Endothelial cell of umbilical vein (primary cell): ENCODE measurements around the gene PLBD2. TPM values are rescaled to one million over a fixed set of nuclear protein-coding genes. Genes with fewer than 3 reads are reported as not detected.

Experiments
- BruUV-seq: library from RNA; stranded (reverse); fragments of 400-500 nt; replicated peaks from 2 replicates; lab custom pipeline; 2021; lab: Mats Ljungman, UMichigan
- CTCF ChIA-PET: fragments of 300-600, 350-600 bp; sonication (Branson Sonifier 250); formaldehyde crosslinking; loops from one replicate; lab custom pipeline; 2021; ENCODE audit warnings: antibody characterized with exemption, inconsistent platforms; lab: Charles Lee
- POLR2A ChIA-PET: fragments of 300-600, 350-600 bp; sonication (Branson Sonifier 250); formaldehyde crosslinking; loops from one replicate; lab custom pipeline; 2021; ENCODE audit warnings: antibody characterized with exemption, inconsistent platforms; lab: Charles Lee
- DNase-seq: peaks from one replicate; pipeline ENCODE4 v3.0.0-alpha.2; 2011; ENCODE audit warnings: low read depth, low spot score
- FAIRE-seq: peaks from 2 replicates; lab custom pipeline; 2011; peaks lifted over from hg19 to GRCh38; lab: Jason Lieb, UNC
- H2AFZ ChIP-seq: 2 replicates; pipeline ENCODE4 v1.6.0; 2012; ENCODE audit warnings: low read depth, low read length, control low read depth, inconsistent platforms
- H3K27ac ChIP-seq: 2 replicates; pipeline ENCODE4 v1.5.1; 2011; ENCODE audit warnings: low read depth, mild to moderate bottlenecking, control low read depth, low read length, moderate library complexity; ENCODE audit not compliant: insufficient read depth
- H3K27me3 ChIP-seq, 2 experiments: 2 replicates each; pipeline versions ENCODE4 v1.6.0 to v1.6.1; 2011; ENCODE audit warnings: low read length in 2 of 2, mixed read lengths in 1 of 2; ENCODE audit not compliant: control insufficient read depth in 2 of 2, insufficient read depth in 2 of 2
- H3K36me3 ChIP-seq, 2 experiments: 2 replicates in 1 of 2; 3 replicates in 1 of 2; pipeline ENCODE4 v1.5.1; 2011; ENCODE audit warnings: low read length in 2 of 2, mild to moderate bottlenecking in 1 of 2, moderate library complexity in 1 of 2; ENCODE audit not compliant: control insufficient read depth in 2 of 2, insufficient read depth in 2 of 2; ENCODE audit errors: extremely low read depth in 1 of 2
- H3K4me1 ChIP-seq: 3 replicates; pipeline ENCODE4 v1.5.1; 2011; ENCODE audit warnings: mild to moderate bottlenecking, low read length; ENCODE audit not compliant: control insufficient read depth, insufficient read depth; ENCODE audit errors: extremely low read depth
- H3K4me2 ChIP-seq: 2 replicates; pipeline ENCODE4 v1.6.1; 2011; ENCODE audit warnings: low read length, control low read depth, mixed read lengths; ENCODE audit not compliant: insufficient read depth
- H3K4me3 ChIP-seq, 3 experiments: fragments of 200-600 bp in 1 of 3; sonication (generic), shearing (Covaris generic) in 1 of 3; replicated peaks in 1 of 3; 2 replicates each; pipeline ENCODE4 v1.5.1; 2011 to 2016; ENCODE audit warnings: control low read depth in 3 of 3, low read length in 3 of 3, mild to moderate bottlenecking in 2 of 3, inconsistent platforms in 1 of 3, low read depth in 1 of 3, moderate library complexity in 1 of 3; ENCODE audit not compliant: insufficient read depth in 1 of 3
- H3K79me2 ChIP-seq: 2 replicates; pipeline ENCODE4 v1.6.0; 2012; ENCODE audit warnings: low read length, inconsistent platforms; ENCODE audit not compliant: control insufficient read depth, insufficient read depth
- H3K9ac ChIP-seq: replicated peaks from 2 replicates; pipeline ENCODE3; 2011; ENCODE audit warnings: low read length, control low read depth; ENCODE audit not compliant: insufficient read depth; ENCODE audit errors: extremely low read depth
- H3K9me1 ChIP-seq: replicated peaks from 3 replicates; pipeline ENCODE4 v1.6.0; 2011; ENCODE audit warnings: mild to moderate bottlenecking, low read length; ENCODE audit not compliant: control insufficient read depth, insufficient read depth; ENCODE audit errors: extremely low read depth
- H3K9me3 ChIP-seq: replicated peaks from 2 replicates; pipeline ENCODE4 v1.5.1; 2012; ENCODE audit warnings: low read length, inconsistent platforms; ENCODE audit not compliant: control insufficient read depth, insufficient read depth
- H4K20me1 ChIP-seq: replicated peaks from 2 replicates; pipeline ENCODE3; 2011; ENCODE audit warnings: mild to moderate bottlenecking, low read length; ENCODE audit not compliant: control insufficient read depth, insufficient read depth; ENCODE audit errors: extremely low read depth
- CTCF ChIP-seq, 2 donors: IDR thresholded peaks; 1 replicate in 1 of 2; 2 replicates in 1 of 2; pipeline ENCODE4 v1.5.1; 2011; ENCODE audit warnings: low read length in 2 of 2, mild to moderate bottlenecking in 2 of 2, moderate library complexity in 2 of 2, control low read depth in 1 of 2, inconsistent platforms in 1 of 2, low read depth in 1 of 2; ENCODE audit not compliant: insufficient read depth in 1 of 2; ENCODE audit errors: extremely low read depth in 1 of 2
- EZH2 ChIP-seq: IDR thresholded peaks from 2 replicates; pipeline ENCODE4 v1.6.1; 2012; ENCODE audit warnings: borderline replicate concordance, low read depth, mild to moderate bottlenecking, moderate library complexity, low read length, inconsistent platforms; ENCODE audit not compliant: severe bottlenecking
- FOS ChIP-seq: IDR thresholded peaks from 2 replicates; pipeline ENCODE4 v1.6.1; 2011; ENCODE audit warnings: mild to moderate bottlenecking, low read length, moderate library complexity, borderline replicate concordance; ENCODE audit not compliant: insufficient read depth
- GATA2 ChIP-seq: IDR thresholded peaks from 2 replicates; pipeline ENCODE4 v1.7.0; 2011; ENCODE audit warnings: low read depth, mild to moderate bottlenecking, moderate library complexity, mixed read lengths, low read length; ENCODE audit not compliant: insufficient read length, insufficient read depth
- JUN ChIP-seq: IDR thresholded peaks from 2 replicates; pipeline ENCODE4 v1.6.1; 2011; ENCODE audit warnings: borderline replicate concordance, low read depth; ENCODE audit not compliant: insufficient read length, insufficient read depth
- MYC ChIP-seq: IDR thresholded peaks from one replicate; pipeline ENCODE4 v1.6.1; 2011; ENCODE audit warnings: mild to moderate bottlenecking, low read depth, low read length
- POLR2A ChIP-seq: IDR thresholded peaks from 2 replicates; pipeline ENCODE4 v1.6.1; 2012; ENCODE audit warnings: low read depth, mild to moderate bottlenecking, control low read depth, low read length
- POLR2AphosphoS5 ChIP-seq: IDR thresholded peaks from 2 replicates; pipeline ENCODE4 v1.6.1; 2012; ENCODE audit warnings: low read depth, mild to moderate bottlenecking, control low read depth, low read length, moderate library complexity; ENCODE audit not compliant: insufficient read depth
- dilution Hi-C: fragments of 300-500 bp; cut with MboI; formaldehyde crosslinking; loops from one replicate; pipeline ENCODE4 v1.15.0; 2019; ENCODE audit warnings: low sequenced_read_pairs; ENCODE audit not compliant: extremely low pct_ligation_motif_present
- intact Hi-C: fragments of 100-400 bp; cut with micrococcal nuclease; formaldehyde crosslinking; loops from one replicate; pipeline ENCODE4 v1.10.0; 2022
- polyA plus RNA-seq, 4 experiments: library from polyadenylated mRNA; depleted of rRNA in 3 of 4; stranded (reverse) in 3 of 4; unstranded in 1 of 4; fragments of >200 nt; gene quantifications; 2 replicates each; pipeline versions ENCODE4 v1.2.1 to v1.2.3, GENCODE V29; 2011 to 2012; ENCODE audit warnings: missing spikeins in 1 of 4
- total RNA-seq: library from RNA; stranded (reverse); gene quantifications from 2 replicates; pipeline ENCODE4 v1.2.3, GENCODE V29; 2021
- TF ChIP-seq, protein P1 (sequence below): IDR thresholded peaks from 2 replicates; pipeline ENCODE4 v1.6.1; 2011; ENCODE audit not compliant: insufficient read depth, insufficient read length

PLBD2 gene
- total and polyA plus RNA-seq, 2 donors (not counting 3 experiments of a cell fraction or from before 2014, with no cell fraction given) = 24.4 to 46.8 TPM

- H3K9me3 ChIP-seq = no peaks in the 10 kb centered on the region
- ChIA-PET POLR2A (no interaction called here), CTCF (interaction anchor here (0.9 to 1.8 kb wide), 3 partner anchors 11 to 103 kb away, joined by 3 to 5 read pairs (median 4); no protein-coding TSS in a partner anchor)
- H3K4me2 ChIP-seq = no peak overlapping the region
- no TSS peak for BruUV-seq
- dilution Hi-C loops = no loop called here
- TF ChIP-seq EZH2 = no peak
- no peak for TF ChIP-seq GATA2
- TF ChIP-seq POLR2A = no peak
- no peak for TF ChIP-seq MYC
- no peak for TF ChIP-seq FOS
- no peak for TF ChIP-seq POLR2AphosphoS5
- TF ChIP-seq JUN = no peak
- no peak for TF ChIP-seq CTCF (IDR thresholded peaks at IDR 0.05; ENCODE audit: extremely low read depth in 1 of 2, insufficient read depth in 1 of 2, low read depth in 1 of 2, low read length in 2 of 2)
- TF ChIP-seq, protein P1, sequence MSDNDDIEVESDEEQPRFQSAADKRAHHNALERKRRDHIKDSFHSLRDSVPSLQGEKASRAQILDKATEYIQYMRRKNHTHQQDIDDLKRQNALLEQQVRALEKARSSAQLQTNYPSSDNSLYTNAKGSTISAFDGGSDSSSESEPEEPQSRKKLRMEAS = no peak
- H3K79me2 ChIP-seq = no peaks in the 10 kb centered on the region
- H4K20me1 ChIP-seq = no peaks in the 10 kb centered on the region
- no peak overlapping the region for H3K27ac ChIP-seq
- DNase-seq (no peak), FAIRE-seq (no peak)
- H3K9me1 ChIP-seq = no peaks in the 10 kb centered on the region
- H3K9ac ChIP-seq = no peak overlapping the region
- H3K4me1 ChIP-seq = no peaks in the 10 kb centered on the region
- intact Hi-C loops = no loop called here
- H3K4me3 ChIP-seq = no peak overlapping the region
- no peak overlapping the region for H2AFZ ChIP-seq
- H3K36me3 ChIP-seq = peaks cover 0 to 19% of the 10 kb centered on the region in 2 experiments
- no peaks in the 10 kb centered on the region for H3K27me3 ChIP-seq
These were observed 36.0 kb upstream of the PLBD2 start for GRCh38 chr12:113322343-113322742.
